CD4-positive, alpha-beta memory T cell (primary cell): ENCODE results near the gene CLSTN2. TPM values are rescaled to one million over a fixed set of nuclear protein-coding genes. Genes with fewer than 3 reads are reported as not detected.

Experiments used
- CTCF ChIA-PET: fragments of 350-600 bp; sonication (Branson Sonifier 250); formaldehyde crosslinking; loops from one replicate; lab custom pipeline; 2021; ENCODE audit warnings: inconsistent platforms; ENCODE audit not compliant: partially characterized antibody; lab: Charles Lee
- POLR2A ChIA-PET: fragments of 350-600 bp; sonication (Branson Sonifier 250); formaldehyde crosslinking; loops from one replicate; lab custom pipeline; 2021; ENCODE audit not compliant: partially characterized antibody; lab: Charles Lee
- DNase-seq, 5 donors: peaks; one replicate each; pipeline versions ENCODE4 v3.0.0 to v3.0.0-alpha.2; 2020 to 2022; ENCODE audit warnings: mixed read lengths in 1 of 5
- H3K27ac ChIP-seq: one replicate; pipeline ENCODE4 v1.7.0; 2013; ENCODE audit warnings: low read depth, low read length
- H3K27me3 ChIP-seq: 2 replicates; pipeline ENCODE4 v1.7.0; 2013; ENCODE audit warnings: mild to moderate bottlenecking, low read length, moderate library complexity; ENCODE audit not compliant: insufficient read depth
- H3K36me3 ChIP-seq: 2 replicates; pipeline ENCODE4 v1.7.0; 2013; ENCODE audit warnings: mild to moderate bottlenecking, low read length, moderate library complexity; ENCODE audit not compliant: insufficient read depth
- H3K4me1 ChIP-seq: 2 replicates; pipeline ENCODE4 v1.7.0; 2013; ENCODE audit warnings: mild to moderate bottlenecking, low read length, moderate library complexity; ENCODE audit not compliant: insufficient read depth
- H3K4me3 ChIP-seq, 2 donors: one replicate each; pipeline ENCODE4 v1.7.0; 2013; ENCODE audit warnings: low read length in 2 of 2, mild to moderate bottlenecking in 1 of 2
- H3K9me3 ChIP-seq, 2 donors: one replicate each; pipeline ENCODE4 v1.7.0; 2013; ENCODE audit warnings: low read length in 2 of 2, control low read depth in 1 of 2; ENCODE audit not compliant: control insufficient read depth in 1 of 2
- H3K27ac Mint-ChIP-seq, 7 donors: one replicate each; pipeline ENCODE4 v1.8.0; 2020 to 2021; ENCODE audit warnings: mixed read lengths in 7 of 7, mild to moderate bottlenecking in 6 of 7, inconsistent platforms in 3 of 7, moderate library complexity in 3 of 7
- H3K27me3 Mint-ChIP-seq, 2 donors: one replicate each; pipeline ENCODE4 v1.8.0; 2020 to 2021; ENCODE audit warnings: mixed read lengths in 2 of 2
- H3K36me3 Mint-ChIP-seq, 2 donors: one replicate each; pipeline ENCODE4 v1.8.0; 2020 to 2021; ENCODE audit warnings: mixed read lengths in 2 of 2, inconsistent platforms in 1 of 2, mild to moderate bottlenecking in 1 of 2
- H3K4me1 Mint-ChIP-seq, 4 donors: one replicate each; pipeline ENCODE4 v1.8.0; 2020 to 2021; ENCODE audit warnings: mixed read lengths in 4 of 4, mild to moderate bottlenecking in 1 of 4
- H3K4me3 Mint-ChIP-seq, 8 donors: one replicate each; pipeline ENCODE4 v1.8.0; 2020 to 2021; ENCODE audit warnings: mixed read lengths in 8 of 8, mild to moderate bottlenecking in 7 of 8, moderate library complexity in 6 of 8, inconsistent platforms in 3 of 8
- H3K9me3 Mint-ChIP-seq, 8 donors: one replicate each; pipeline ENCODE4 v1.8.0; 2020 to 2021; ENCODE audit warnings: mixed read lengths in 8 of 8, mild to moderate bottlenecking in 5 of 8, inconsistent platforms in 3 of 8, moderate library complexity in 1 of 8
- intact Hi-C: fragments of 100-400 bp; cut with micrococcal nuclease; formaldehyde crosslinking; loops from one replicate; pipeline ENCODE4 v1.15.1; 2023
- polyA plus RNA-seq, 2 donors: library from polyadenylated mRNA; unstranded; fragments of 300-500 nt; fragmentation: Illumina TruSeq; gene quantifications; one replicate each; pipeline ENCODE4 v1.2.3, GENCODE V29; 2021
- total RNA-seq, 2 experiments: library from RNA; stranded (reverse); gene quantifications; one replicate each; pipeline ENCODE4 v1.2.3, GENCODE V29; 2021

CLSTN2 gene
- total and polyA plus RNA-seq, 4 experiments from 2014 or later = not detected

DNA sequence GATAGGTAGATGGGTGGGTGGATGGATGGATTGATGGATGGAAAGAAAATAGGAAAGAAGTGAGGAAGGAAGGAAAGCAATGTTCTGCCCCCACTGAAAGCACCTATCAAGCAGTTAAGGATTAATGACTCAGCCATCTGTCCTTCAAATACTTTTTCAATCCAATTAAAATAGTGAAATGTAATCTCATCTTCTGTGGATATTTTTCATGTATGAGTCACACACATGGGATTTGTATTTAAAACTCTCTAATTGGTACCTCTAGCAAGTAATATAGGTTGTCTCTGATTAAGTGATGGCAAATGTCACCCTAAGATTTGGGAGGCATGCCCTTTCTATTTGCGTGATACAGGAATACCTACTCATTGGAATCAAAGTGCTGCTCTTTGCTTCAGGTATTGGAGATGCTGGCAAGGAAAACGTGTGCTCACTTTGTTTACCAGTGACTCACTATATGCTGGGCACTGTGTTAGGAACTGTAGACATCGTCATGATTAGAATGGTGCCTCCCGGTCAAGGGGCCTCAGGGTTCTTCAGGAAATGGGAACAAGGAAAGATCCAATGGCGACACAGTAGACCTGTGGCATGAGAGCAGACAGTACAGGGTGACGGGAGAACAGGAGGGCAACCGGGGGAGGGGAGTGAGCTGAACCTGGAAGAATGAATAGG lies 230.1 kb downstream of the CLSTN2 start:
- no peaks in the 10 kb centered on the region for H3K36me3 ChIP-seq
- no peaks in the 10 kb centered on the region for H3K27me3 ChIP-seq
- no peak overlapping the region for H3K27ac ChIP-seq
- intact Hi-C loops = no loop called here
- no peaks in the 10 kb centered on the region for H3K36me3 Mint-ChIP-seq
- no peak for DNase-seq
- no peak overlapping the region for H3K4me3 ChIP-seq
- POLR2A ChIA-PET = no interaction called here
- H3K4me3 Mint-ChIP-seq = no peak overlapping the region
- no peak overlapping the region for H3K27ac Mint-ChIP-seq
- peaks cover 0 to 3% (median 0%) of the 10 kb centered on the region in 8 donors for H3K9me3 Mint-ChIP-seq
- H3K9me3 ChIP-seq = no peaks in the 10 kb centered on the region
- CTCF ChIA-PET = no interaction called here
- no peaks in the 10 kb centered on the region for H3K4me1 Mint-ChIP-seq
- H3K4me1 ChIP-seq = no peaks in the 10 kb centered on the region
- H3K27me3 Mint-ChIP-seq = peaks cover 0 to 3% of the 10 kb centered on the region in 2 donors

DNA sequence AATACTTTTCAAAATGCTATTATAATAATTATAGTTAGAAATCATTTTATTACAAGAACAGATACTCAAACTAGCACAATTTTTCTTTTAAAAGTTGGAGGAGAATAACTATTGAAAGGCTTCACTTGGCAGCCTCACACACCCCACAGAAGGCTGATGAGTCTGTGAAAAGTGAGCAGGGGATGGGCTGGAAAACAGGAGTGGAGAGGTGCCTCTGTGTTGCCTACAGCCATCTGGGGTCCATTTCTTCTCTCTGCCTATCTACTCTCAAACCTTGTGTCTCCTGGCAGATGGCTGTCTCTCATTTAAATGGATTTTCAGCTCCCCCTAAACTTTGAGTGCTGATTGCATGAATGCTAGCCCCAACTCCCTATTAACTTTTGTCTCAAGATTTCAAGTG lies 230.8 kb downstream of the CLSTN2 start:
- Mint-ChIP-seq H3K36me3 (no peaks in the 10 kb centered on the region), H3K4me3 (no peak overlapping the region), H3K9me3 (peaks cover 0 to 3% (median 0%) of the 10 kb centered on the region in 8 donors), H3K4me1 (no peaks in the 10 kb centered on the region), H3K27ac (no peak overlapping the region), H3K27me3 (peaks cover 0 to 3% of the 10 kb centered on the region in 2 donors)
- Histone ChIP-seq H3K27ac (no peak overlapping the region), H3K9me3 (no peaks in the 10 kb centered on the region), H3K4me1 (no peaks in the 10 kb centered on the region), H3K36me3 (no peaks in the 10 kb centered on the region), H3K4me3 (no peak overlapping the region), H3K27me3 (no peaks in the 10 kb centered on the region)
- no peak for DNase-seq
- POLR2A ChIA-PET = interaction anchor here (0.6 kb wide), 1 partner anchor 19 kb away, joined by 3 read pairs; no protein-coding TSS in a partner anchor
- CTCF ChIA-PET = no interaction called here
- intact Hi-C loops = no loop called here

DNA sequence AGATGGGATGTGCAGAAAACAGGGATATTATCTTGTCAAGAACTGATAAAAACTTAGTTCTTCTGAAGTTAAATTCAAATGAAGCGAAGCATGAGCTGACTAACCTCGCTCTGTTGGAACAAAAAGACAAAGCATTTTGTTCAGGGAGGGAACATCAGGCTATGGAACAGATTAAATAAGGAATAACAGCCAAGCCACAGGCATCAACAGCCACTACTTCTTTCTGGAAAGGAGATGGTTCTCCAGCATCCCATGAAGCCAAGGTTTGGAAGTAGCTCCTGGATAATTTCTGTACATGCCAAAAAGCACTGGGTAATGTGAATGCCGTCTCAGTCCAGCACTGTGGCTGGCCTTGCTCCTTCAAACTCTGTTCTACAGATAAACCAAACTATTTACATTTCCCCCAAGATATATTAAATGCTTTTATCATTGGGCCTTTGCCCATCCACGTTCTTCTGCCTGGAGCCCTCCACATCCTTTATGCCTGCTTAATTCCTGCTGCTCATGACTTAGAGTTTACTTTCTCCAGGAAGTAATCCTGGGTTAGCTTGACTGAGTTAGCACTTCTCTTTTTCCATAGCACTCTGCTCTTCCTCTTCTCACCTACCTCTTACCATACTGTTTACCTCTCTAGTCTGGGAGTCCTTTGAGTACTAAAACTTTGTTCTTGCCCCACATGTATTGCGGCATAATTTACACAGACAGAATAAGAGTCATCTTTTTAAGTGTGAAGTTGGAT lies 232.0 kb downstream of the CLSTN2 start:
- Histone ChIP-seq H3K9me3 (no peaks in the 10 kb centered on the region), H3K27ac (no peak overlapping the region), H3K4me1 (no peaks in the 10 kb centered on the region), H3K27me3 (no peaks in the 10 kb centered on the region), H3K4me3 (no peak overlapping the region), H3K36me3 (no peaks in the 10 kb centered on the region)
- ChIA-PET POLR2A (no interaction called here), CTCF (no interaction called here)
- intact Hi-C loops = no loop called here
- H3K4me1 Mint-ChIP-seq = no peaks in the 10 kb centered on the region
- no peak for DNase-seq
- H3K27ac Mint-ChIP-seq = no peak overlapping the region
- H3K27me3 Mint-ChIP-seq = peaks cover 0 to 2% of the 10 kb centered on the region in 2 donors
- H3K4me3 Mint-ChIP-seq = no peak overlapping the region
- H3K9me3 Mint-ChIP-seq = peaks cover 0 to 3% (median 0%) of the 10 kb centered on the region in 8 donors
- H3K36me3 Mint-ChIP-seq = no peaks in the 10 kb centered on the region

DNA sequence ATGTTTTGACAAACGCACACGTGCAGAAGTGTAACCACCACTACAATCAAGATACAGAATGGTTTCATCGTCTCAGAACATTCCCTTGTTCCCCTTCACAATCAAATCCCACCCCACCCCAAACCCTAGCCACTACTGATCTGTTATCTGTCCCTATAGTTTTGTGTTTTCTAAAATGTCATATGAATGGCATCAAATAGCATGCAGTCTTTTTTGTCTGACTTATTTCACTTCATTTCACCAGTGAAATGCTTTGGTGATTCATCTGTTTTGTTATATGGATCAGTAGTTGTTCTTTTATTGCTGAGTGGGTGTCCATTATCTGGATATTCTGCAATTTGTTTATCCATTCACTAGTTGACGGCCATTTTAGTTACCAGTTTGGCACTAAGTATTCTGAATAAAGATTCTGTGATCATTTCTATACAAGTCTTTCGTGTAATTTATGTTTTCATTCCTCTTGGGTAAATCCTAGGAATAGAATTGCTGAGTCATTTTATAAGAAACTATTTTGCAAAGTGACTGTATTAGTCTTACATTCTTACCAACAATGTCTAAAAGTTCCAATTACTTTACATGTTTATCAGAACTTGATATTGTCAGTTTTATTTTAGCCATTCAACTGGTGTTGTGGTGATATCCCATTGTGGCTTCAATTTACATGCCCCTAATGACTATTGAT lies 232.8 kb downstream of the CLSTN2 start:
- Mint-ChIP-seq H3K4me3 (no peak overlapping the region), H3K9me3 (peaks cover 0 to 7% (median 3%) of the 10 kb centered on the region in 8 donors), H3K27me3 (peaks cover 0 to 3% of the 10 kb centered on the region in 2 donors), H3K36me3 (no peaks in the 10 kb centered on the region), H3K27ac (no peak overlapping the region), H3K4me1 (no peaks in the 10 kb centered on the region)
- intact Hi-C loops = no loop called here
- H3K36me3 ChIP-seq = no peaks in the 10 kb centered on the region
- no peak overlapping the region for H3K27ac ChIP-seq
- H3K27me3 ChIP-seq = no peaks in the 10 kb centered on the region
- H3K4me3 ChIP-seq = no peak overlapping the region
- H3K4me1 ChIP-seq = no peaks in the 10 kb centered on the region
- ChIA-PET POLR2A (no interaction called here), CTCF (no interaction called here)
- H3K9me3 ChIP-seq = no peaks in the 10 kb centered on the region
- DNase-seq = no peak

DNA sequence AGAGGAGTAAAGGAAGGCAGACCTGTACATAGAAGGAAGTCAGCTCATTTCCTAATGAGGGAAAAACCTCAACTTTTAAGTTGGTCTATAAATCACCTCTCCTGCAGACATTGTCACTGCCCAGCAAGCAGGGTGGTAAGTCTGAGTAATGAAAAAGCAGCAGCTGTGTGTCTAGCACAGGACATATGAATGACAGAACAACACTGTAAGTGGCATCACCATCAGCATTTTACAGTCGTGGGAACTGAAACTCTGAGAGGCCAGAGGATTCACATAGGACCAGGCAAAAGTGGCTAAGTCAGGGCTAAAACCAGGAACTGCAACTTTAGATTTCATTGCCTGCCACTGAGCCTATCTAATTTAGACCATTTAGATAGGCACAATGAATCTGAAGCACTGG lies 235.6 kb downstream of the CLSTN2 start:
- H3K27ac Mint-ChIP-seq = no peak overlapping the region
- H3K4me3 Mint-ChIP-seq = no peak overlapping the region
- Histone ChIP-seq H3K9me3 (no peaks in the 10 kb centered on the region), H3K4me3 (no peak overlapping the region), H3K36me3 (no peaks in the 10 kb centered on the region), H3K27ac (no peak overlapping the region), H3K27me3 (no peaks in the 10 kb centered on the region), H3K4me1 (no peaks in the 10 kb centered on the region)
- DNase-seq = no peak
- POLR2A ChIA-PET = no interaction called here
- peaks cover 0 to 7% (median 4%) of the 10 kb centered on the region in 8 donors for H3K9me3 Mint-ChIP-seq
- no peaks in the 10 kb centered on the region for H3K36me3 Mint-ChIP-seq
- H3K4me1 Mint-ChIP-seq = no peaks in the 10 kb centered on the region
- H3K27me3 Mint-ChIP-seq = peaks cover 2 to 4% of the 10 kb centered on the region in 2 donors
- CTCF ChIA-PET = no interaction called here
- intact Hi-C loops = no loop called here

DNA sequence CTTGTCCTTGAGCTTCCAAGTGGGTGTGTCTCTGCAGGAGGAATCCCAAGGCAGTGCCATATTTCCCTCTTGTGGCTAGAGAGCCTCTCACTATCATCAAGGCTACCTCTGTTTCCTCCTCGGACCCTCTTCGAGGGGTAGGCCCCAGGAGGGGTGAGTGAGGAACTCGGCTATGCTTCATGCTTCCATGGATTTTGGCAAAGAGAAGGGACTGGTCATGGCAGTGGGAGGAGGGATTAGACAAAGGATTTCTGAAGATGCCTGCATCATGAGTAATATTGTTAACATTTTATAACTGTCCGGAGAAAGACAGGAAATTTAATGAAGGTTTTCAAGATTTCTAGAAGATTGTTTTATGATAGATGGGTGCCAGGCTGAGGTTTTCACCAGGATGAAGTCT lies 241.5 kb downstream of the CLSTN2 start:
- CTCF ChIA-PET = no interaction called here

DNA sequence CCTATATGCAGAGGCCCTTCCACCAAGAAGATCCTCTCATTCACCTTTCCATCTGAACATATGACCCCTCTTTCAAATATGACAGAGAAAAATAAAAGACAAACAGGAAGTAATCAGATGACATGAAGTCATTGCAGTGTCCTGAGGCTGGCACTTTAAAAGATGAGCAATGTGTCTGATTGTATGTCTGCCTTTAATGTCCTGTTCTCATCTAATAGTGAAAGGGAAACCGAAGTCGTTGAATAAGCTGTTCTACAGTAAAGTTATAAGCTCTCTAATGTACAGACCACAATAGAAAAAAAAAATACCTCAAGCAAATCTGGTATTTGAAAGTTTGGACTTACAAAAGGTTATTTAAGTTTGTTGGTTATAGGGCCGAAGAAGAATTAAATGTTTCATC lies 243.0 kb downstream of the CLSTN2 start:
- Histone ChIP-seq H3K4me1 (no peaks in the 10 kb centered on the region), H3K36me3 (no peaks in the 10 kb centered on the region), H3K27me3 (no peaks in the 10 kb centered on the region), H3K27ac (no peak overlapping the region), H3K4me3 (no peak overlapping the region), H3K9me3 (no peaks in the 10 kb centered on the region)
- Mint-ChIP-seq H3K27ac (no peak overlapping the region), H3K9me3 (peaks cover 0 to 4% (median 0%) of the 10 kb centered on the region in 8 donors), H3K36me3 (no peaks in the 10 kb centered on the region), H3K4me1 (no peaks in the 10 kb centered on the region), H3K4me3 (no peak overlapping the region), H3K27me3 (peaks cover 0 to 6% of the 10 kb centered on the region in 2 donors)
- DNase-seq = no peak
- ChIA-PET CTCF (no interaction called here), POLR2A (no interaction called here)
- intact Hi-C loops = no loop called here

More for the DNA sequence above, 241.5 kb downstream of the CLSTN2 start:
- Mint-ChIP-seq H3K27ac (no peak overlapping the region), H3K36me3 (no peaks in the 10 kb centered on the region), H3K4me3 (no peak overlapping the region), H3K4me1 (no peaks in the 10 kb centered on the region), H3K9me3 (peaks cover 0 to 7% (median 3%) of the 10 kb centered on the region in 8 donors), H3K27me3 (peaks cover 2 to 6% of the 10 kb centered on the region in 2 donors)
- Histone ChIP-seq H3K4me1 (no peaks in the 10 kb centered on the region), H3K27ac (no peak overlapping the region), H3K9me3 (no peaks in the 10 kb centered on the region), H3K36me3 (no peaks in the 10 kb centered on the region), H3K4me3 (no peak overlapping the region), H3K27me3 (no peaks in the 10 kb centered on the region)
- intact Hi-C loops = no loop called here
- POLR2A ChIA-PET = no interaction called here
- no peak for DNase-seq
